Thoracic aorta (tissue), 2 donors: ENCODE measurements around the gene MACROD1. TPM values are rescaled to one million over a fixed set of nuclear protein-coding genes. Genes with fewer than 3 reads are reported as not detected.

Experiments
- ATAC-seq: fragments of 150-250 bp; one replicate; pipeline ENCODE4 v1.8.0; 2017; ENCODE audit warnings: low read depth; ENCODE audit not compliant: insufficient number of reproducible peaks, low FRiP score
- DNase-seq: peaks from one replicate; pipeline ENCODE4 v3.0.0-alpha.2; 2020; ENCODE audit warnings: low spot score
- H3K27ac ChIP-seq, 2 donors: fragments of 200-600 bp; sonication (generic); 1 replicate in 1 of 2; 2 replicates in 1 of 2; pipeline ENCODE4 v1.5.1; 2016; ENCODE audit warnings: mild to moderate bottlenecking in 2 of 2, moderate library complexity in 2 of 2
- H3K27me3 ChIP-seq: fragments of 200-600 bp; sonication (generic); replicated peaks from 2 replicates; pipeline ENCODE4 v1.6.0; 2016; ENCODE audit warnings: mild to moderate bottlenecking; ENCODE audit not compliant: insufficient read depth
- H3K36me3 ChIP-seq: fragments of 200-600 bp; sonication (generic); one replicate; pipeline ENCODE4 v1.5.1; 2016
- H3K4me1 ChIP-seq, 2 donors: fragments of 200-600 bp; sonication (generic); 1 replicate in 1 of 2; 2 replicates in 1 of 2; pipeline versions ENCODE4 v1.5.1 to v1.6.0; 2016; ENCODE audit warnings: low read depth in 2 of 2, mild to moderate bottlenecking in 1 of 2; ENCODE audit not compliant: control insufficient read depth in 1 of 2
- H3K4me3 ChIP-seq: fragments of 200-600 bp; sonication (generic); 2 replicates; pipeline ENCODE4 v1.5.1; 2016; ENCODE audit warnings: mild to moderate bottlenecking
- H3K9me3 ChIP-seq: fragments of 200-600 bp; sonication (generic); 2 replicates; pipeline ENCODE4 v1.5.1; 2016
- CTCF ChIP-seq: fragments of 200-600 bp; sonication (generic); IDR thresholded peaks from one replicate; pipeline ENCODE4 v1.5.1; 2019; ENCODE audit warnings: antibody characterized with exemption
- total RNA-seq, 2 donors: library from RNA; depleted of rRNA; stranded (reverse); fragments of >200 nt; gene quantifications; one replicate each; pipeline versions ENCODE4 v1.1.0 to v1.2.3, GENCODE V29; 2016

The MACROD1 gene
- total RNA-seq, 2 donors from 2014 or later, result 15.8 to 17.6 TPM

DNA sequence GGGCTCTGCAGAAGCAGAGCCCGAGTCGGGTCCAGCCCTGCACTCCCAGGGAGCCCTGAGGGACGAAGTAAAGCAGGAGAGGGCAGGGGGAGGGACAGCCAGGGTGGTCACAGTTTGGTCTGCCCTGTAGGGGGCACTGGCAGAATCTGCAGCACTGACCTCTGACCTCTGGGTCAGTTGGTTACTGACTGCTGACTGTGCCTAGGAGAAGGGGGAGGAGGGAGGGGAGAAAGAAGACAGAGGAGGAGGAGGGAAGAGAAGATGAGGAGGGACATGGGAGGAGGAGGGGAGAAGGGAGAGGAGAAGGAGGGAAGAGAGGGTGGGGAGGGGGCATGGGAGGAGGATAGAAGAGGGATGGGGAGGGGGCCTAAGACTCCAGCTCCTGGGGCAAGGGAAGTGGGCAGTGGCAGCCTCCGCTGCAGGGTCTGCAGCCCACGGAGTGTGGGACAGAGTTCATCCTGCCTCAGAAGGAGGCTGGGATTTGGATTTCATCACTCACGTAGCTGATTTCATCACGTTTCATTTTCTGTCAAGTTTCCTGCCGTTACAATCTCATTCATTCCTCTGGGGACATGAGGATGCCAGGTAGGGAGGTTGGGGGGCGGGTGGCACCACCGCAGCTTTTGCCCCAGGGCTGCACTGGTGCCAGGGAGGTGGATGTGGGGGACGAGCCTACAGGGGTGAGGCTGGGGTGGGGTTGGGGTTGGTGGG, 75.0 kb downstream of the MACROD1 start:
- no peaks in the 10 kb centered on the region for H3K27me3 ChIP-seq
- H3K4me3 ChIP-seq, result no peak overlapping the region
- H3K4me1 ChIP-seq, result no peaks in the 10 kb centered on the region
- DNase-seq (no peak), ATAC-seq (no peak)
- H3K27ac ChIP-seq, result no peak overlapping the region
- no peaks in the 10 kb centered on the region for H3K36me3 ChIP-seq
- TF ChIP-seq CTCF, result no peak
- no peaks in the 10 kb centered on the region for H3K9me3 ChIP-seq

GRCh38 chr11:64089915-64090805, 75.8 kb downstream of the MACROD1 start:
- no peak for TF ChIP-seq CTCF
- H3K9me3 ChIP-seq, result no peaks in the 10 kb centered on the region
- H3K27ac ChIP-seq, result no peak overlapping the region
- no peaks in the 10 kb centered on the region for H3K27me3 ChIP-seq
- H3K4me3 ChIP-seq, result no peak overlapping the region
- H3K4me1 ChIP-seq, result no peaks in the 10 kb centered on the region
- ATAC-seq (no peak), DNase-seq (no peak)
- H3K36me3 ChIP-seq, result no peaks in the 10 kb centered on the region

- Histone ChIP-seq H3K36me3 (no peaks in the 10 kb centered on the region), H3K4me1 (no peaks in the 10 kb centered on the region), H3K27me3 (no peaks in the 10 kb centered on the region), H3K9me3 (no peaks in the 10 kb centered on the region), H3K27ac (no peak overlapping the region), H3K4me3 (no peak overlapping the region)
- ATAC-seq (no peak), DNase-seq (no peak)
- no peak for TF ChIP-seq CTCF
Observed at GRCh38 chr11:64089493-64089892, 76.4 kb downstream of the MACROD1 start.

- DNase-seq, result no peak
- H3K4me3 ChIP-seq, result no peak overlapping the region
- H3K27ac ChIP-seq, result no peak overlapping the region
- no peaks in the 10 kb centered on the region for H3K36me3 ChIP-seq
- no peak for TF ChIP-seq CTCF
- H3K27me3 ChIP-seq, result no peaks in the 10 kb centered on the region
- no peak for ATAC-seq
- no peaks in the 10 kb centered on the region for H3K4me1 ChIP-seq
- no peaks in the 10 kb centered on the region for H3K9me3 ChIP-seq
Observed at GRCh38 chr11:64089027-64089360, 76.9 kb downstream of the MACROD1 start.

GRCh38 chr11:64088162-64089026, 77.5 kb downstream of the MACROD1 start:
- H3K27me3 ChIP-seq, result no peaks in the 10 kb centered on the region
- ATAC-seq (no peak), DNase-seq (no peak)
- H3K4me3 ChIP-seq, result no peak overlapping the region
- no peaks in the 10 kb centered on the region for H3K4me1 ChIP-seq
- H3K27ac ChIP-seq, result no peak overlapping the region
- no peaks in the 10 kb centered on the region for H3K36me3 ChIP-seq
- TF ChIP-seq CTCF, result no peak
- no peaks in the 10 kb centered on the region for H3K9me3 ChIP-seq
